Fibroblast of skin of right biceps (primary cell): ENCODE data around the gene CAPN9.

Experiments used
- DNase-seq: peaks from one replicate; pipeline ENCODE4 v3.0.0-alpha.2; 2013

The CAPN9 gene

GRCh38 chr1:230772457-230773395, 25.5 kb downstream of the CAPN9 start:
- peak; percentile 67 for DNase-seq

- DNase-seq, result no peak
Measured at GRCh38 chr1:230773396-230774033, 26.3 kb downstream of the CAPN9 start.

- DNase-seq, result no peak
Measured at GRCh38 chr1:230778916-230779590, 31.9 kb downstream of the CAPN9 start.

GRCh38 chr1:230781131-230781530, 33.9 kb downstream of the CAPN9 start:
- no peak for DNase-seq

GRCh38 chr1:230781594-230781993, 34.4 kb downstream of the CAPN9 start:
- peak; percentile 22 for DNase-seq

- no peak for DNase-seq
Measured at GRCh38 chr1:230784163-230784562, 37.0 kb downstream of the CAPN9 start.

GRCh38 chr1:230785636-230786384, 38.6 kb downstream of the CAPN9 start:
- DNase-seq, result no peak

GRCh38 chr1:230786385-230786753, 39.2 kb downstream of the CAPN9 start:
- no peak for DNase-seq

GRCh38 chr1:230787471-230787870, 40.3 kb downstream of the CAPN9 start:
- DNase-seq, result no peak

- no peak for DNase-seq
Measured at GRCh38 chr1:230788561-230789275, 41.5 kb downstream of the CAPN9 start.

- DNase-seq, result no peak
Measured at GRCh38 chr1:230790026-230790425, 42.8 kb downstream of the CAPN9 start.

GRCh38 chr1:230791986-230792564, 44.9 kb downstream of the CAPN9 start:
- DNase-seq, result no peak

GRCh38 chr1:230792691-230793462, 45.7 kb downstream of the CAPN9 start:
- DNase-seq, result no peak

GRCh38 chr1:230793463-230793745, 46.2 kb downstream of the CAPN9 start:
- DNase-seq, result no peak

GRCh38 chr1:230794431-230794830, 47.2 kb downstream of the CAPN9 start:
- no peak for DNase-seq

- no peak for DNase-seq
Measured at GRCh38 chr1:230794871-230795605, 47.9 kb downstream of the CAPN9 start.

- DNase-seq, result no peak
Measured at GRCh38 chr1:230796626-230797025, 49.4 kb downstream of the CAPN9 start.

- DNase-seq, result no peak
Measured at GRCh38 chr1:230797376-230797920, 50.3 kb downstream of the CAPN9 start.

- peak; percentile 72 for DNase-seq
Measured at GRCh38 chr1:230797942-230798365, 50.8 kb downstream of the CAPN9 start.

GRCh38 chr1:230798491-230798890, 51.3 kb downstream of the CAPN9 start:
- DNase-seq, result no peak
